ENCODE data around the gene ERFE. TPM values are rescaled to one million over a fixed set of nuclear protein-coding genes. Genes with fewer than 3 reads are reported as not detected.

ERFE gene
- total and polyA plus RNA-seq, 2 experiments from 2014 or later, result 0.41 to 0.86 TPM

DNA sequence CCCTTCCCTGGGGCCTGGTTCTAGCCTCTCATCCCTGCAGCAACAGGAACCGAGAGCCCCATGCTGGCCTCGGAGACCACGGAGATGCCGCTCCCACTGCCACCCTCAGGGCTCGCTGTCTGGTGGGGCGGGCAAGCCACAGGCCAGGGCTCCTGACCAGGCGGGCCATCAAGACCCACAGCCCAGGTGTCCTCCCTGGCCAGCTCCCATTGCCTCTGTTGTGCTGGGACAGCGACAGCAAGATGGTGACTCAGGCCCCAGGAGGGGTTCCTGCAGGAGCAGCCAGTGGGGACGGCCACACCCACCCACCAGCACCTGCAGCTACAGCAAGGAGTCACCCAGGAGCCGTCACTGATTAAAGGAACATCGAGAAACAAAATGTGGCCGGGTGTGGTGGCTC lies 12.9 kb upstream of the ERFE start:
- no peaks in the 10 kb centered on the region for H3K27me3 ChIP-seq (replicated peaks; ENCODE audit: insufficient read depth)
- 78 to 86% methylated on average over 12 of the region's 12 CpGs for WGBS, 2 experiments (ENCODE audit: low coverage in 1 of 2, low lambda C conversion rate in 2 of 2, missing lambda C conversion rate in 2 of 2)
- H3K9me3 ChIP-seq (ENCODE audit: low read depth), result no peaks in the 10 kb centered on the region
- no peaks in the 10 kb centered on the region for H3K9me2 ChIP-seq (ENCODE audit: insufficient read depth)
- no peaks in the 10 kb centered on the region for H3F3A ChIP-seq (ENCODE audit: insufficient read depth)
- H4K20me1 ChIP-seq (ENCODE audit: insufficient read depth), result no peaks in the 10 kb centered on the region
- no peak for DNase-seq
- peaks cover 15% of the 10 kb centered on the region for H3K4me1 ChIP-seq (ENCODE audit: insufficient read depth)
- H3K4me2 ChIP-seq (ENCODE audit: unreplicated experiment), result no peak overlapping the region
- in situ Hi-C loops (cut with MboI), result no loop called here
- H3K4me3 ChIP-seq, result no peak overlapping the region
- TF ChIP-seq EZH2 (IDR thresholded peaks at IDR 0.05; ENCODE audit: insufficient read depth, poor library complexity, severe bottlenecking) (no peak), EZH2phosphoT487 (IDR thresholded peaks at IDR 0.05; ENCODE audit: insufficient read depth, low read depth) (no peak)
- H3K36me3 ChIP-seq (ENCODE audit: low read depth), result no peaks in the 10 kb centered on the region
- H3K27ac ChIP-seq, result no peak overlapping the region
- H2AFZ ChIP-seq, result no peak overlapping the region
- no peak overlapping the region for H3K9ac ChIP-seq
- no peaks in the 10 kb centered on the region for H3K79me2 ChIP-seq (ENCODE audit: insufficient read depth)

DNA sequence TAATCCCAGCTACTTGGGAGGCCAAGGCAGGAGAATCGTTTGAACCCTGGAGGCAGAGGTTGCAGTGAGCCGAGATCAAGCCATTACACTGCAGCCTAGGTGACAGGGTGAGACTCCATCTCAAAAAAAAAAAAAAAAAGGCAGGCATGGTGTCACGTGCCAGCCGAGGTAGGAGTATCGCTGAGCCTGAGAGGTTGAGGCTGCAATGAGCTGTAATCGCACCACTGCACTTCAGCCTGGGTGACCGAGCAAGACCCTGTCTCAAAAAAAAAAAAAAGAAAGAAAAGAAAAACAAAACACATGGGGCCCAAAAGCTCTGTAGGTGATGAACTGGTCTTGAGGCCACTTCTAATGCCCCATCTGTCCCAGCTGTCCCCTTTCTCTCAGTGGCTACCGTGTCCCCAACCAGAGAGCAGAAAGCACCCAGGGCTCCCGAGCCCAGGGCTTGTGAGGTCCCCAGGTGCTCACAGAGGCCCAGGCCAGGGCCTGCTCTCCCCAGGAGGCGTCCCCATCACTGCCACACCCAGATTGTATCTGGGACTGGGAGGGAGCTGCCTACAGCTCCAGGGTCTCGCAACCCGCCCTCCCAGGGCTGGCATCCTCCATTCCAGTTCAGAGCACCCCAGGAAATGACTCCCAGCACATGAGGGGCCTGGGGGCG lies 11.8 kb upstream of the ERFE start:
- in situ Hi-C loops (cut with MboI), result no loop called here
- no peaks in the 10 kb centered on the region for H3K9me3 ChIP-seq (ENCODE audit: low read depth)
- WGBS, 2 experiments (ENCODE audit: low coverage in 1 of 2, low lambda C conversion rate in 2 of 2, missing lambda C conversion rate in 2 of 2), result 94% methylated on average over 13 of the region's 13 CpGs

DNA sequence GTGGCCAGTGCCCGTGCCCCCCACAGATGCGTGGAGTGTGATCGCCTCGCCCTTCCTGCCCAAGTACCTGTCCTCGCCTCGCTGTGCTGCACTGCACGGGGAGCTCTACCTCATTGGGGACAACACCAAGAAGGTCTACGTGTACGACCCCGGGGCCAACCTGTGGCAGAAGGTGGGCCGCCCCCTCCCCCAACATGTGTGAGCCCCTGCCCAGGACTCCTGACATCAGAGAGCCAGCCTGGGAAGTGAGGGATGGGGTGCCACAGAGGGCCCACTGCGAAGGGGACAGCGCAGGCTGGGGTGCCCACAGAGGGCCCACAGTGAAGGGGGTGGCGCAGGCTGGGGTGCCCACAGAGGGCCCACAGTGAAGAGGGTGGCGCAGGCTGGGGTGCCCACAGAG lies 9.8 kb upstream of the ERFE start:
- no peak overlapping the region for H2AFZ ChIP-seq

More for the DNA sequence above, 11.8 kb upstream of the ERFE start:
- DNase-seq, result no peak
- Histone ChIP-seq H3K4me3 (no peak overlapping the region), H4K20me1 (ENCODE audit: insufficient read depth) (no peaks in the 10 kb centered on the region), H3K79me2 (ENCODE audit: insufficient read depth) (no peaks in the 10 kb centered on the region), H3K4me1 (ENCODE audit: insufficient read depth) (peaks cover 11% of the 10 kb centered on the region), H3K9me2 (ENCODE audit: insufficient read depth) (no peaks in the 10 kb centered on the region), H2AFZ (no peak overlapping the region), H3K27me3 (replicated peaks; ENCODE audit: insufficient read depth) (no peaks in the 10 kb centered on the region), H3K9ac (no peak overlapping the region), H3F3A (ENCODE audit: insufficient read depth) (no peaks in the 10 kb centered on the region), H3K27ac (no peak overlapping the region), H3K4me2 (ENCODE audit: unreplicated experiment) (no peak overlapping the region), H3K36me3 (ENCODE audit: low read depth) (no peaks in the 10 kb centered on the region)
- TF ChIP-seq EZH2 (IDR thresholded peaks at IDR 0.05; ENCODE audit: insufficient read depth, poor library complexity, severe bottlenecking) (no peak), EZH2phosphoT487 (IDR thresholded peaks at IDR 0.05; ENCODE audit: insufficient read depth, low read depth) (no peak)

DNA sequence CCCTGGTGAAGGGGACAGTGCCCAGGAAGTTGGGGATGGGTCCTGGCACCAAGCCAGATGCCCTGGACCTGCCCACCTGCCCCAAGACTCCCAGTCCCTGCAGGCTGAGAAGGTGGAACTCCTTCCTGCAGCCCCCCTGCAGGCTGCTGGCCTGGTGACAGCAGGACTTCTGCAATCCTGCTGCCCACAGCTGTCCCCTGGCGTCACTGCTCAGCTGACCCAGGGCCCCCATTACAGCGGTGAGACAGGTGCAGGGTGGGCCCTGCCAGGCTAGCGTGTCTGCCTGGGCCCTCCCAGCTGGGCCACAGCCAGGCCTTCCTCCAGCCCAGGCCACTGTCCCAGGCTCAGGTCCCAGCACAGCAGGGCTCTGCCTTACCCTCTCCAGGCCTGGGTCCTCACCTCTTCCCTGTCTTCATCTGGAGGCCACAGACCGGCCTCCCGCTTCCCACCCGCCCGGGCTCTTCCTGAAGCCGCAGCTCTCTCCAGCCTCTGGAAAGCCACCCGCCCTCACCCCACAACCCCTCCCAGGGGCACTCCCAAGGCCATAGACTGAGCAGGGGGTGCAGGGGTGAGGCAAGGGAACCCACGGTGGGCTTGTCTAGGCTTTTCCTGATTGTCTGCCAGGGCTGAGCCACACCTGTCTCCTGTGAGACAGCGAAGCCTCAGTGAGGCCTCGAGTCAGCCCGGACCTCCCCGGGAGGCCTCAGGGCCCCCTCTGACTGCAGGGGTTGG lies 8.8 kb upstream of the ERFE start:
- H3K9ac ChIP-seq, result no peak overlapping the region
- H4K20me1 ChIP-seq (ENCODE audit: insufficient read depth), result no peaks in the 10 kb centered on the region
- no peaks in the 10 kb centered on the region for H3K79me2 ChIP-seq (ENCODE audit: insufficient read depth)
- no peaks in the 10 kb centered on the region for H3K27me3 ChIP-seq (replicated peaks; ENCODE audit: insufficient read depth)
- no peak overlapping the region for H3K27ac ChIP-seq
- no peaks in the 10 kb centered on the region for H3K4me1 ChIP-seq (ENCODE audit: insufficient read depth)
- no peaks in the 10 kb centered on the region for H3F3A ChIP-seq (ENCODE audit: insufficient read depth)
- no peak overlapping the region for H3K4me3 ChIP-seq
- in situ Hi-C loops (cut with MboI), result no loop called here
- no peak overlapping the region for H2AFZ ChIP-seq
- no peaks in the 10 kb centered on the region for H3K9me3 ChIP-seq (ENCODE audit: low read depth)
- no peaks in the 10 kb centered on the region for H3K36me3 ChIP-seq (ENCODE audit: low read depth)
- no peaks in the 10 kb centered on the region for H3K9me2 ChIP-seq (ENCODE audit: insufficient read depth)
- 66 to 68% methylated on average over 11 to 14 of the region's 14 CpGs for WGBS, 2 experiments (ENCODE audit: low coverage in 1 of 2, low lambda C conversion rate in 2 of 2, missing lambda C conversion rate in 2 of 2)
- no peak overlapping the region for H3K4me2 ChIP-seq (ENCODE audit: unreplicated experiment)
- no peak for TF ChIP-seq EZH2phosphoT487 (IDR thresholded peaks at IDR 0.05; ENCODE audit: insufficient read depth, low read depth)
- TF ChIP-seq EZH2 (IDR thresholded peaks at IDR 0.05; ENCODE audit: insufficient read depth, poor library complexity, severe bottlenecking), result no peak
- DNase-seq, result no peak

More for the DNA sequence above, 9.8 kb upstream of the ERFE start:
- no peak for DNase-seq
- no peaks in the 10 kb centered on the region for H3K9me2 ChIP-seq (ENCODE audit: insufficient read depth)
- H3K9me3 ChIP-seq (ENCODE audit: low read depth), result no peaks in the 10 kb centered on the region
- H3K79me2 ChIP-seq (ENCODE audit: insufficient read depth), result no peaks in the 10 kb centered on the region
- H3K9ac ChIP-seq, result no peak overlapping the region
- peaks cover 2% of the 10 kb centered on the region for H3K4me1 ChIP-seq (ENCODE audit: insufficient read depth)
- H3K27me3 ChIP-seq (replicated peaks; ENCODE audit: insufficient read depth), result no peaks in the 10 kb centered on the region
- H3K36me3 ChIP-seq (ENCODE audit: low read depth), result no peaks in the 10 kb centered on the region
- H4K20me1 ChIP-seq (ENCODE audit: insufficient read depth), result no peaks in the 10 kb centered on the region
- TF ChIP-seq EZH2 (IDR thresholded peaks at IDR 0.05; ENCODE audit: insufficient read depth, poor library complexity, severe bottlenecking) (no peak), EZH2phosphoT487 (IDR thresholded peaks at IDR 0.05; ENCODE audit: insufficient read depth, low read depth) (no peak)
- H3K4me3 ChIP-seq, result no peak overlapping the region
- no peak overlapping the region for H3K27ac ChIP-seq
- in situ Hi-C loops (cut with MboI), result no loop called here
- H3K4me2 ChIP-seq (ENCODE audit: unreplicated experiment), result no peak overlapping the region
- no peaks in the 10 kb centered on the region for H3F3A ChIP-seq (ENCODE audit: insufficient read depth)
- WGBS, 2 experiments (ENCODE audit: low coverage in 1 of 2, low lambda C conversion rate in 2 of 2, missing lambda C conversion rate in 2 of 2), result 91 to 93% methylated on average over 15 of the region's 15 CpGs
